ENCODE measurements around the gene MARCHF5.

DNA sequence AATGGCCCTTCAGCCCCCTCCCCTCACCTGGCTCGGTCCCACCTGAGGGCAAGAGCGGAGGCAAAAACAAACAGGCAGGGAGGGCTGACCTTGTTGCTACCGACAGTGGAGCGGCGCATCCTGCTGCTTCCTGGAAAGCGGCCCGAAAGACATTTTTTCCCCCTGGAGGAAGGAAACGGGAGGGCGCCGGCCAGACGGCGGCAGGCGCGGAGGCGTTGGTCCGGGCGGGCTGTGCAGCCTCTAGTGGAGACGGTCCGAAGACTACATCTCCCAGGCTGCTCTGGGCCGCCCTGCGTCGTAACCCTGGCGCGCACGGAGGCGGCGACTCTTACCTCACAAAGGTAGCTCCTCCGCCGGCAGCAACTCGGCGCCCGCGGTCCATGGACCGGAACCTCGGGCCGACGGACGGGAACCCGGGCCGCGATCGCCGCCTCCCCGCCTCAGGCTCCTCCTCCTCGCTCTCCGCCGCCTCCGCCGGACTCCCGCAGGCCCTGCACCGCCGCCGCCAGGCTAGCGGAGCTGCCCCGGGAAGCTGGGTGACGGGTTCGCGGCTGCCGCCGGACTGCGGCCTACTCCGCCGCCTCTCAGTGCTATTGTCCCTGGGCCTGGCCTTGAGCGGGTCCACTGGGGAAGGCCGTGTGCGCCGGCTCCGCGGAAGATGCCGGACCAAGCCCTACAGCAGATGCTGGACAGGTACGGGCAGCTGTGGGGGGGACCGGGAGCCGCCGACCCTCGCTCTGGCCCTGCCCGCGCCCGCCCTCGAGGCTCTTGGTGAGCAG is at the start of gene MARCHF5, which contains the start of gene CPEB3:
- TF ChIP-seq, protein P1, sequence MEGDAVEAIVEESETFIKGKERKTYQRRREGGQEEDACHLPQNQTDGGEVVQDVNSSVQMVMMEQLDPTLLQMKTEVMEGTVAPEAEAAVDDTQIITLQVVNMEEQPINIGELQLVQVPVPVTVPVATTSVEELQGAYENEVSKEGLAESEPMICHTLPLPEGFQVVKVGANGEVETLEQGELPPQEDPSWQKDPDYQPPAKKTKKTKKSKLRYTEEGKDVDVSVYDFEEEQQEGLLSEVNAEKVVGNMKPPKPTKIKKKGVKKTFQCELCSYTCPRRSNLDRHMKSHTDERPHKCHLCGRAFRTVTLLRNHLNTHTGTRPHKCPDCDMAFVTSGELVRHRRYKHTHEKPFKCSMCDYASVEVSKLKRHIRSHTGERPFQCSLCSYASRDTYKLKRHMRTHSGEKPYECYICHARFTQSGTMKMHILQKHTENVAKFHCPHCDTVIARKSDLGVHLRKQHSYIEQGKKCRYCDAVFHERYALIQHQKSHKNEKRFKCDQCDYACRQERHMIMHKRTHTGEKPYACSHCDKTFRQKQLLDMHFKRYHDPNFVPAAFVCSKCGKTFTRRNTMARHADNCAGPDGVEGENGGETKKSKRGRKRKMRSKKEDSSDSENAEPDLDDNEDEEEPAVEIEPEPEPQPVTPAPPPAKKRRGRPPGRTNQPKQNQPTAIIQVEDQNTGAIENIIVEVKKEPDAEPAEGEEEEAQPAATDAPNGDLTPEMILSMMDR (conservative IDR thresholded peaks at IDR 0.05) = peak; percentile 57
- no peak for TF ChIP-seq EZH2 (IDR thresholded peaks at IDR 0.05; ENCODE audit: low read depth)

All from PC-9 (cell line).